ENCODE measurements around the gene OTOF. TPM values are rescaled to one million over a fixed set of nuclear protein-coding genes. Genes with fewer than 3 reads are reported as not detected.

The OTOF gene
- total and polyA plus RNA-seq, 2 of the 13 experiments (the other 11 are each of a cell fraction or from before 2014, with no cell fraction given) = 0.04 TPM; not detected in 1

GRCh38 chr2:26432859-26433258 is 45.1 kb downstream of the OTOF start:
- peaks cover 2 to 3% of the 10 kb centered on the region in 2 experiments; a peak in 2 of 5 replicates for H3K27me3 ChIP-seq (ENCODE audit: control insufficient read depth in 1 of 2, insufficient read depth in 2 of 2, low read length in 2 of 2)
- no peak overlapping the region for H3K4me3 ChIP-seq (replicated peaks in 1 of 3; ENCODE audit: insufficient read depth in 1 of 3, low read depth in 2 of 3, low read length in 3 of 3)
- no peak overlapping the region for H3K27ac ChIP-seq (ENCODE audit: extremely low read length, insufficient read depth, low read length)
- 2% methylated on average over 2 of the region's 2 CpGs for WGBS (ENCODE audit: low lambda C conversion rate)
- ATAC-seq = no peak
- TF ChIP-seq MBD4 (IDR thresholded peaks at IDR 0.05; ENCODE audit: borderline replicate concordance, low read length) (no peak), SNAPC2 (CRISPR knock-in tag; IDR thresholded peaks at IDR 0.05) (no peak), ZNF407 (CRISPR knock-in tag; IDR thresholded peaks at IDR 0.05; ENCODE audit: not compliant biosample characterization) (no peak), ZNF580 (CRISPR knock-in tag; IDR thresholded peaks at IDR 0.05; ENCODE audit: borderline replicate concordance, low read depth) (no peak), JUND (CRISPR knock-in tag; IDR thresholded peaks at IDR 0.05) (no peak), TAF1 (CRISPR knock-in tag; IDR thresholded peaks at IDR 0.05) (no peak), CENPX (CRISPR knock-in tag; IDR thresholded peaks at IDR 0.05) (no peak), ZNF382 (CRISPR knock-in tag; IDR thresholded peaks at IDR 0.05; ENCODE audit: borderline replicate concordance) (no peak), ZNF841 (CRISPR knock-in tag; IDR thresholded peaks at IDR 0.05; ENCODE audit: borderline replicate concordance) (no peak), CTCF (CRISPR knock-in tag; IDR thresholded peaks at IDR 0.05) (no peak), MXD1 (CRISPR knock-in tag; IDR thresholded peaks at IDR 0.05) (no peak), PPARG (CRISPR knock-in tag; conservative IDR thresholded peaks at IDR 0.05) (no peak), ZNF781 (CRISPR knock-in tag; IDR thresholded peaks at IDR 0.05; ENCODE audit: borderline replicate concordance, not compliant biosample characterization) (no peak), NFYC (CRISPR knock-in tag; IDR thresholded peaks at IDR 0.05) (no peak)
- H3K9ac ChIP-seq (ENCODE audit: insufficient read depth, low read depth, low read length) = no peak overlapping the region
- H4K20me1 ChIP-seq (ENCODE audit: insufficient read depth, low read length) = no peaks in the 10 kb centered on the region
- intact Hi-C loops (cut with micrococcal nuclease; ENCODE audit: unreplicated experiment) (no loop called here), in situ Hi-C loops (cut with HindIII; ENCODE audit: extremely low pct_ligation_motif_present, low pct_unique_long_range_greater_than_20kb) (no loop called here)
- CTCF ChIA-PET (ENCODE audit: low intra/inter-chr PET ratio, low total read pairs) = no interaction called here
- no peaks in the 10 kb centered on the region for H3K36me3 ChIP-seq (replicated peaks in 1 of 2; ENCODE audit: control insufficient read depth in 1 of 2, insufficient read depth in 2 of 2, low read length in 2 of 2)
- H3K4me1 ChIP-seq (ENCODE audit: insufficient read depth, low read length) = no peaks in the 10 kb centered on the region
- H2AFZ ChIP-seq (ENCODE audit: low read length) = no peak overlapping the region
- POLR2A ChIA-PET = interaction anchor here (1.3 kb wide), 1 partner anchor 27 kb away, joined by 3 read pairs; no protein-coding TSS in a partner anchor
- BruUV-seq (replicated peaks) = no TSS peak
- no peaks in the 10 kb centered on the region for H3K9me3 ChIP-seq (ENCODE audit: low read length)
- FAIRE-seq = no peak
- DNase-seq (ENCODE audit: low spot score) = no peak
- H3K79me2 ChIP-seq (ENCODE audit: insufficient read depth, low read length) = no peaks in the 10 kb centered on the region
- no peak overlapping the region for H3K4me2 ChIP-seq (ENCODE audit: low read depth, low read length)

All from HepG2 (cell line).